Dermis blood vessel endothelial cell (primary cell): Measurements from ENCODE around the gene PNLIPRP2. TPM values are rescaled to one million over a fixed set of nuclear protein-coding genes. Genes with fewer than 3 reads are reported as not detected.

Experiments
- DNase-seq: peaks from one replicate; pipeline ENCODE4 v3.0.0; 2010
- total RNA-seq: library from RNA; depleted of rRNA; stranded (reverse); fragments of >200 nt; gene quantifications from 2 replicates; pipeline ENCODE4 v1.2.3, GENCODE V29; 2014

PNLIPRP2 gene
- total RNA-seq, 1 donor from 2014 or later, result not detected

DNA sequence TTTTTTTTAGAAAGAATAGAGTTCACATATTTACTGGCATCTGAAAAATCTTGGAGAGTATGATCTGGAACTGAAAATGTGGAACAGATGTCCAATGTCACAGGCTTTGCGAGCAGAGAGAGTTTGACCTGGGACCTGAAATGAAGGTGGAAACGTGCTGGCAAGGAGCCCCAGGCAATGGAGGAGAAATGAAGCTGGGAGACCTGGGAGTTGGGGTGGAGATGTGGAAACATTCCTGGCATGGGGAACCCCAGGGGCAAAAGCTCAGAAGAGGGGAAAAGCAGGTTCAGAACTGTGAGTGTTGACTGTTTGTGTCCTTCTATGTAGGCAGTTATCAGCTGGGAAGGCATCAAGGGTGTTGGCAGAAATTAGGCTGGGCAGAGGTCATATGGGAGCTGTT is 7.3 kb upstream of the PNLIPRP2 start:
- DNase-seq, result no peak

DNA sequence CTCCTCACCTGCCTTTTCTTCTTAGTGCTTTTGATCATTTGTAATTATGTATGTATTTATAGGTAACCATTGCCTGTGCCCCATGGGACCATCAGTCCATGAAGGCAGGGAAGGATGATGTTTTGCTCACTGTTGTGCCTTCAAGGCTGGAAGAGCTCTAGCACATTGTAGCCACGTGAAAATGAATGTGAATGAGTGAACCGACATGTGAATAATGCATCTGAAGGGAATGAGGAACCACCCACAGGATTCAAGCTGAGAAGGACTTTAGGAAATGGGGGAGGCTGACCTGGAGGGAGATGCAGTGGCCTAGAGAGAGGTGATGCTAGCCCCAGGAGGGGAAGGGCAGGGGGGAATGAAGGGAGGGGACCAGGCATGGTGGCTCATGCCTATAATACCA is 6.0 kb upstream of the PNLIPRP2 start:
- no peak for DNase-seq

DNA sequence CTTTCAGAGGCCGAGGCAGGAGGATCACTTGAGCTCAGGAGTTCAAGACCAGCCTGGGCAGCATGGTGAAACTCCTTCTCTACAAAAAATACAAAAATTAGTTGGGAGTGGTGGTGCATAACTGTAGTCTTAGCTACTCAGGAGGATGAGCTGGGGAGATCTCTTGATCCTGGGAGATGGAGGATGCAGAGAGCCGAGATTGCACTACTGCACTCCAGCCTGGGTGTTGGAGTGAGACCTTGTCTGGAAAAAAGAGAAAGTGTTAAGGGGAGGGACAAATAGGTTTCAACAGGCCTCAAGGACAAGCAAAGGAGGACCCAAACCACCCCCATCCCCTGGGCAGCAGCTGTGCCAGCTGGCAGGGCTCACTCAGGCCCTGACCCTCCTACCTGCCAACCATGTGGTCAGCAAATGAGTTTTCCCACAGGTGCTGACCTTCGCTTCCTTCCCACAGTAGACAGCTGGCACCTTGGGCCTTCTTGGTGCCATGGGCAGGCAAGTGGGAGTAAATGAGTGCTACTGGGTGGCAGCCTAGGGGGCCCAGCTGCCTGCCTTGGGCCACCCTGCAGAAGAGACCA is 5.5 kb upstream of the PNLIPRP2 start:
- no peak for DNase-seq

DNA sequence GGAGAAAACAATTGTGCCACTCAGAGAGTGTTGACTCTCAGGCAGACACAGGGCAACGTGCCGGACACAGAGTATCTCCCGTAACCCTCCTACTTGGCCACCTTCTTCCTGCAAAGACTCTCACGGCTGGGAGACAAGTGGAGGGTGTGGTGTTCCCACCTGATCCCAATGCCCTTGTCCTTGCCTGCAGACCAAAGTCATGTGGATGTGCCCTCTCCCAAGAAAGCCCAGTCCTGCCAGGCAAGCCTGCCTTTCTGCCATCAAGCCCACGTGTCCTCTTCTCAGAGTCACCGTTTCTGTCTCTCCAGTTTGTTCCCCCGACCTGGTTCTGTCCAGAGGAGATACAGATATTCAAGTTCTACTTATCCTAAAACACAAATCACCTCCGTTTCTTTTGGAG is 723 bp downstream of the PNLIPRP2 start:
- DNase-seq, result no peak

DNA sequence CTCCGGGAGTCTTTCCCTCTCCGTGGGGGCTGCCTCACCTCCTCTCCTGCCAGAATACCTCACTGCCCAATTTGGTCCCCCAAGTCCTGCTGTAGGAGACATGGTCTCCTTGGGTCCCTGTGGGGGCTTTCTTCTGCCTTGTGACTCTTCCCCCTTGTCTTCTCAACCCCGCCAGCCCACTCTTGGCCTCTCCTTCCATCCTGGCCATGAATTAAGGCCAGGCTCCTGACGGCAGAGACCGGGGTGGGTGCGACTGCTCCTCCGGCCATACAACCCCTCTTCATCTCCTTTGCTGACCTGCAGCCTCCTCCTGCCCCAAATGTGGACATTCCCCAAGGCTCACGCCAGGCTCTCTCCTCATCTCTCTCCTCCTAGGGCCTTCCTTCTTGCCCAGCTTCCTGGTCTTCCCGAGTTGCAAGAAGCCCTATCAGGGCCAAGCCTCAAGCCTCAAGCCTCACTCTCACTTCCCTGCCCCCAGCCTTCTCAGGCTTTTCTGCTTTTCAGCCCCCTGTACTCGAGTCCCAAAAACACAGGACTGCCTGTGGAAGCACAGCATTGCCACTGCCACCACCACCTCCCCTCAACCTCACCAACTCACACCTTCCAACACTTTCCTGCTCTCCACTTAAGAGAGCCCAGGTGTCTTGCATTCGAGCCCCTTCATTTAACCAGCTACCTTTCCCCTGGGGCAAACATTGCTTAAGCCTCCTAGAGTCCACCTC is 1.3 kb downstream of the PNLIPRP2 start:
- no peak for DNase-seq

DNA sequence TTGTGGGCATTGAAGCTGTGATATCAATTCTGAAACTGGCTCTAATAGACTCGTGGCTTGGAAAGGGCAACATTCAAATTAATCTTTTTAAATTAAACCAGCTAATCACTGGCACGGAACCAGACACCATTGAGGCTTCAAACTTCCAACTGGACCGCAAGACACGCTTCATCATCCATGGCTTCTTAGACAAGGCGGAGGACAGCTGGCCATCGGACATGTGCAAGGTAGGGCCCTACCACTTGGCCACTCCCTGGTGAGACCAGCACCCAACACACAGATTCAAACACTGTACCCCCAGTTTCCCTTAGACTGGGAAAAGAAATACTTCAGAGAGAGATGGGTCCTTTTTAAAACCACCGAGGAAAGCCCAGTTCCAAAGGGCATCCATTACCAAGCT is 5.1 kb downstream of the PNLIPRP2 start:
- no peak for DNase-seq

DNA sequence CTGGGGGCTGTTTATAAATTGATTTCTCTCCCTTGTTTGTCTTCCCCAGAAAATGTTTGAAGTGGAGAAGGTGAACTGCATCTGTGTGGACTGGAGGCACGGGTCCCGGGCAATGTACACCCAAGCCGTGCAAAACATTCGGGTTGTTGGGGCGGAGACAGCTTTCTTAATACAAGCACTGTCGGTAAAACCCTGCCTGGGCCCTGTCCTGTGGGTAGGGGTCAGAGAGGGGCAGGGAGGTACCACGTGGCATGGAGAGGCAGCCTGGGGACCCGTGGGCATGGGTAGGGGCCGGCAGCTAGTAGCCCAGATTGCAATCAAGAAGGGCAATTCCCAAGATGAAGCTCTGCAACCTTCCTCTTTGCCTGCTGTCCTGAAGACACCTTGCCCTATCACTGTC is 6.1 kb downstream of the PNLIPRP2 start:
- DNase-seq, result no peak

DNA sequence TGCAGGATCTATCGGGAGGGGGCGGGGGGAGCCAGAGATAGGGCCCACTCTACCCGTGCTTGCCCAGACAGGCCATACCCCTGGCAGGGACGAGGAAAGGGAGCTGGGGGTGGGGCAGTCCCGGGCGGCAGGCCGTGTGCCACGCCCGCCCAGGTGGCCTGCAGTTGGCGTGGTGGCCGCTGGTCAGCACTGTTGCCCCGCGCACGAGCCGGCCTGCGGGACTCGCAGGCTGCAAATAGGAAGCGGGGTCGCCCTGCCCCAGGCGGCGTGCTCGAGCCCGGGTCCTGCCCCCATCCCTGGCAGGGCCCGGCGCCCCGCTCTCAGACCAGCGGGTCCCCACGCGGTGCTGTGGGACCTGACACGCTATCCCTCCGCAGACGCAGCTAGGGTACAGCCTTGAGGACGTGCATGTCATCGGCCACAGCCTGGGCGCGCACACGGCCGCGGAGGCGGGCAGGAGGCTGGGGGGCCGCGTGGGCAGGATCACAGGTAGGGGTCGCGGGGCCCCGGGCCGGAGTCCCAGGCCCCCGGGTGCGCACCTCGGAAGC is 6.7 kb downstream of the PNLIPRP2 start:
- no peak for DNase-seq

DNA sequence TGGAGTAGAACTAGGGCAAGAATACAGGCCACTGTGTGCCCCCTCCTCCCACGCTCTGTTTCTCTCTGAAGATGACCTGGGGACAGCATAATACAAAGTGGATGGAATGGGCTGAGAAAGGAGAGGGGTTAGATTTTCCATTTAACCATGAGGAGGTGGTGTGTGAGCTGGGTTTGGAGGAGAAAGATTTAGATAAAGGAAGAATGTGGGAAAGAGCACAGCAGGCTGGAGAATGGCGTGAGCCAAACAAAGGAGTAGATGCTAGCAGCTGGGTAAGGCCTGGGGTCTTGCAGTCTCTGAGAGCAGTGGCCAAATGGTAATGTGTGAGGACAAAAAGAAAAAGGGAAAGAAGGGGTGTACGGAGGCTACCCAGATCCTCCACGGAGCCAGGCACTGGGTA is 8.6 kb downstream of the PNLIPRP2 start:
- no peak for DNase-seq

DNA sequence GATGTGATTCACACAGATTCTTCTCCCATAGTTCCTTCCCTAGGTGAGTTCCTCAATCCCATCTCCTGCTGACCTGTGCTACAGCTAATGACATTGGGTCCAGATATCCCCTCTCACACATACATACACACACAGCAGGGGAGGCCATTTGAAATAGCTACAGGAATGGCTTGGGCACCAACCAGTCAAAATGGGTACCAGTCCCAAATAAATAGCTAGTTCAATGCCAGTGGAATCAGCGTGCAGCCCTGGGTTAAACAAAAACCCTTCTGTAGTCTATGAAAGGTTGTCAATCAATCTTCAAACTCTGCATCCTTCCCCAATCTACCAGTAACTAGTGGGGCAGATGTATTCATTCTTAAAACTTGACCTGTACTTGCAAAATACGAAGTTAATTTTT is 9.3 kb downstream of the PNLIPRP2 start:
- no peak for DNase-seq

DNA sequence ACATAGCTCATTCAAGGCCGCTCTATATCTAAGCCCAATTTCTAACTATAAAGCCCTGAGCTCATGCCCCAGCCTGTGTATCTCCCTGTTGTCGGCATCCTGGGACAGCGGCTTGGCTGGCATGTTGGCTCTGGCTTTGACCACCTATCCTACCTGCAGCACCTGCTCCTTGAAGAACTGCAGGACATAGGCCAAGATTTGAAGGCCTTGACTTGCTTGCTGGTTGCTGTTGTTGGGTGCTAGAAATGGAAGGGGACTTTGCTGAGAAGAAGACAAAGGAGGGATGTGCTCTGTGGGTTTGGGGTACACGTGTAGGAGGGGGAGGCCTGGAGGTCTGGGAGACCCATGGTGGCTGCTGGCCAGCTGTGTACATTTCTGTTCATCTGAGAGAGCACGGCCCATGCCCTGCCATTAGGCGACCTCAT is 11.1 kb downstream of the PNLIPRP2 start:
- no peak for DNase-seq

DNA sequence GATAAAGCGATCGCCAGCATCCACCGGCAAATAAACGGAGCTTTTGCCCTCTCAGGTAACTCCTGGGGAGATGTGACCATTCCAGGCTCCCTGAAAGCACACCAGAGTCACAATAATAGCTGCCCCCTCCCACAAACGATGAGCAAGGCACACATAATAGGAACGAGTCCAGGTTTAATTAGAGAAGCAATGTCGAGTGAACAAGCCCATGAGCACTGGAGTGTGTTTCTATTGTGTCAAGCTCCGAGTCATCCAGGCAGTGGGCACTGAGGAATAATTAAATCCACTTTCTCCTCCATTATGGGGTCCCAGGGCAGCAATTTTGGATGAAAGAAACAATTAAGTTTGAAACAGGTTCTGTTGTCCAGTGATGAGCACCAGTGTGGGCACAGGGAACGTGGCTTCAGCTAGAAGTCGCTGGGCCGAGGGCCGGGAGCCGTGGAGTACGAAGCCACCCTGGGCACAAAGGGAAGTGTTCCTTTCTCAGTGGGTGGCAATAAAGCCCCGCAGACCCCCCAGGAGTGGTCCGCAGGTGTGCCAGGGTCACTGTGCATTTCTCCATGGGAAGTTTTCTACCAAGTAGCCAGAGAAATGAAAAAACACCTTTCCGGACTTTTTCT is 12.0 kb downstream of the PNLIPRP2 start:
- DNase-seq, result no peak

DNA sequence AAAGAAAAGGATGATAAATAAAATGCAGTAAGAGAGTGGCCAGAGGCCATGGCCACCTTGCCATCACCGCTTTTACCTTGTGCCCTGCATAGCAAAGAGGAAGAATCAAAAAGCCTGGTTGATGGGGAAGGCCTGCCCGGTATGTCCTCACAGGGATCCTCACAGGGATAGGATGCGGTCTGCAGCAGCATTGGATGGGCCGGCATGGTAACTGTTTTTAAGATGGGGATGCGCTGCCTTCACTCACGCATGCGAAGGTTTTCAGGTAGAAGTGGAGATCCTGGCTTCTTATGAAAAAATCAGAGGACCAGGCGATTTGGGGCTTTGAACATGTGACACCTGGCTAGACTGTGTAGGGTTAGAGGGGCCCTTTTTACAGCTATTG is 12.5 kb downstream of the PNLIPRP2 start:
- no peak for DNase-seq

DNA sequence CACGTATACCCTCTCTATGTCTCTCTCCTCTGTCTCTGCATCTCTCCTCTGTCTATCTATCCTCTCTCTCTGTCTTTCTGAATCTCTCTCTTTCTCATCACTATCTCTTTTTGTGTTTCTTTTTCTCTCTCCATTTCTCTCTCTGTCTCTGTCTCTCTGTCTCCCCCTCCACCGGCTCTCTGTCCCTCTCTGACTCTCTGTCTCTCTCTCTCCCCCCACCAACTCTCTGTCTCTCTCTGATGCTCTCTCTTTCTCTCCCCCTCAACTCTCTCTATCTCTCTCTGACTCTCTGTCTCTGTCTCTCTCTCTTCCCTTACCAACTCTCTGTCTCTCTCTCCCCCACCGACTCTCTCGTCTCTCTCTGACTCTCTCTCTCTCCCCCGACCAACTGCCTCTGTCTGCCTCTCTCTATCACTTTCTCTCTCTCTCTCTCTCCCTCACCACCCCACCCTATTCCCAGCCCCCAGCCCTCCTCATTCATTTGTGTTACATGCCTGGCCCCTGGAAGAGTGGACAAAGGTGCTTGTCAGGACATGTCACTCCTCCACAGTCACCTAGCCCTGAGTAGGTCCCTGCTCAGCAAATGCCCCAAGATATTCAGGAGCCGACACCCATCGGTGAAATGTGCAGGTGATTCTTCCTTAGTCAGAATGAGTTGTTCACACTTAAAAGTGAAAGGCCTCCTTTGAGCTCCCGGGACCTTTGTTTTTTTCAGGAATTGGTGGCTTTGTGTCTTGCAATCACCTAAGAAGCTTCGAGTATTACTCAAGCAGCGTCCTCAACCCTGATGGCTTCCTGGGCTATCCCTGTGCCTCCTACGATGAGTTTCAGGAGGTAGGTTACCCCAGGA is 13.6 kb downstream of the PNLIPRP2 start:
- no peak for DNase-seq

DNA sequence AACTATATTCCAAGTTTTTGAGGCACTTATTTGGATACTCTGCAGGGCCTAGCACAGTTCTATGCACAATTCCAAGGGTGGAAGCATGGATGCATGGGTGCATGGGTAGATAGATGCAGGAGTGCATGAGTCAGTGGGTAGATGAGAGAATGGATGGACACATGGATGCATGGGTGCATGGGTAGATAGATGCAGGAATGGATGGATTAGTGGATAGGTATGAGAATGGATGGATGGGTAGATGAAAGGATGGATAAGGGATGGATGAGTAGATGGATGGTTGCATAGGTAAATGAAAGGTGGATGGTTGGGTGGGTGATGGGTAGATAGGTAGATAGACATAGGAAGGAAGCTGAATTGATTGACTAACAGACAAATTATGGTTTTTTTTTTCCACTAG is 15.6 kb downstream of the PNLIPRP2 start:
- no peak for DNase-seq

DNA sequence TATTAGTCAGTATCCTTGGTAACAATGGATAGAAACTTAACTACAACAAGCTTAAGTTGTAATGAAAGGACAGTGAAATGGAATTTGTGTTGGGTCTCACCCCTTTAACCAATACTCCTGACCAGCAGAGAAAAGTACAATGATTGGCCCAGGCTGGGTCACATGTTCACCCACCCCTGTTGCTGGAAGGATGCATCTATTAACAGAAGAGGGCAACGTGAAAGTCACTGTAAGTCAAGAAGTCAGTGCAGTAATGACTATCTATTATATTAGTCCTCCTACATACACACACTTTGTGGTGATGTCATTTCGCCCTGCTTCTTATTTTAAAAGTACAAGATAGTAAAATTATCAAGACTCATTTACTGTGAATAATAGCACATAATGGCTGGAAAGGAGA is 16.2 kb downstream of the PNLIPRP2 start:
- DNase-seq, result no peak

DNA sequence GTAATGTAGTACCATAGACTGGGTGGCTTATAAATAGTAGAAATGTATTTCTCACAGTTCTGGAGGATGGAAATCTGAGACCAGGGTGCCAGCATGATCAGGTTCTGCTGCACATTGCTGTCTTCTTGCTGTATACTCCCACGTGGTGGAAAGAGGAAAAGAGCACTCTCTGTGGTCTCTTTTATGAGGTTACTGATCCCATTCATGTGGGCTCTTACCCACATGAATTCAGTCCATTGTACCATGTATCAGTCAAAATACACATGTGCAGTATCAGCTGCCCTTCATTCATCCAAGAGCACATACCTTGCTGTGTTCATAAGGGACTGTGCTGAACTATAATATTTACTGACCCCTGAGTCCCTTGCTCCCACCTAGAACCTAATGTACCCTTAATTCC is 17.1 kb downstream of the PNLIPRP2 start:
- no peak for DNase-seq

DNA sequence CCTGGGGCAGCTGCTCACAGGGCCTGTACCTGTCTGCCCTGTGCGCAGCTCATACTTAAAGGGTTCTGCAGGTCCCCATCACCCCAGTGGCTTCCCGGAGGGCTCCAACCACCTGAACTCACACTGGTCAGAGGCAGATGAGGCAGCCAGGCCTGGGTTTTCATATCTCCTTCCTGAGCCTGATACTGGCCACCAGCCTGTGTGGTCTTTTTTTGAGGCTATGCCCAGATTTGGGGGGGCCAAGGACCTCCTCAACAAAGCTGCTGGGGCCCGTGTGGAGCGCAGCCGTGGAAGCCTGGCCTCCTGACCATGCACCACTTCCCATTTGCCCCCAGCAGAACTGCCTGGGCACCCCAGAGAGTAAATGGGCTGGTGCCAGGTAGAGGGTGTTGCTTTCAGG is 25.7 kb downstream of the PNLIPRP2 start:
- DNase-seq, result no peak

DNA sequence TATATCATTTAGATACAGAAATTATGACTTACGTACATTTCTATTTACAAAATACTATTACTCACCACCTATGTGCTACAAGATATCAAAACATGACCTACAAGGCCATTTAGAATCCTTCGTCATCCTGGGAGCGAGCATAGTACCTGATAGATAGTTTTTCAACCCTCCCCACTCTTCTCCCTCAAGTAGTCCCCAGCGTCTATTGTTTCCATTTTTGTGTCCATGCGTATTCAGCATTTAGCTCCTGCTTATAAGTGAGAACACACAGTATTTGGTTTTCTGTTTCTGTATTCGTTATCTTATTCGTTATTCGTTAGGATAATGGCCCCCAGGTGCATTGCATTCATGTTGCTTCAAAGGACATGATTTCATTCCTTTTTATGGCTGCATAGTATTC is 28.1 kb downstream of the PNLIPRP2 start:
- no peak for DNase-seq

DNA sequence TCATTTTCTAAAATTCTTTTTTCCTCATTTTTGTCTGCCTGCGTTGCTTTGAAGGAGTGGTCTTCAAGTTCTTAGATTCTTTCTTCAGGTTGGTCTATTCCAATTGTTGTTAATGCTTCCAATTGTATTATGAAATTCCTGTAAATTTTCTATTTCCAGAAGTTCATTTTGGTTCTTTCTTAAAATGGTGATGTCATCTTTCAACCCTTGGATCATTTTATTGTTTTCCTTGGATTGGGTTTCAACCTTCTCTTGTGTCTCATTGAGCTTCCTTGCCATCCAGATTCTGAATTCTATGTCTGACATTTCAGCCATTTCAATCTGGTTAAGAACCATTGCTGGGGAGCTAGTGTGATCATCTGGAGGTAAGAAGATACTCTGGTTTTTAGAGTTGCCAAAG is 33.1 kb downstream of the PNLIPRP2 start:
- no peak for DNase-seq

DNA sequence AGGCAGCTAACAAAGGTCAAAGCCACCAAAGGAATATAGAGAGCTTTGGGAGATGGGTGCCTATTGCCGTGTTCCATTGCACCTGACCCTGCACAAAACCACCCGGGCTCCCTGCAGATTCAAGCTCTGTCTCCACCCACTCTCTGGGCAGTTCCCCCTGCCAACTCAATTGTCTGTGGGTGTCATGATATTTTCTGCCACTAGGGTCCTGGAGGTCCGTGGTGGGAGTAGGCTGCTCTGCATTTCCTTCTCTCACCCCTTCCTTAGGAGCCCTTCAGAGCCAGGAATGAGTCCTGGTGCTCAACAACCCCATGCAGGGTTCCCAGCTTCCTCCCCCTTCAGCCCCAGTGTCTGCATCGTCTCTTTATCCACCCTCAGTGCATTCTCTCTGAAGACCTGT is 34.1 kb downstream of the PNLIPRP2 start:
- no peak for DNase-seq

DNA sequence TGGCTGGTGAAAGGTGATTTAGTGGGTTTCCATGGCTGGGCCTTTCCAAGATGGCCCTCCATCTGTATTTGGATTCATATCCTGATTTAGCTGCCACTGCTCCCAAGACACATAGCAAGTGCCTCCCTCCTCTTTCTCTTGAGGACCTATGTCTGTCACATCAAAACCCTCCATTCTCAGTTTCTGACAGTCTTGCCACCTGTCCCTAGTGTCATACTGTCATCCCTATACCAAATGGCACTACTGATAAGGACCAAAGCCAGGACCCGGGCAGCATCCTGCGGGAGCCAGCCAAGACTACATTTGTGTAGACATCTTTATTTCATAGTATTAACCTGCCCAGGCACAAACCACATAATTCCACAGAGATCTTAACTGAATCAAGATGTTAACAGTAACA is 34.8 kb downstream of the PNLIPRP2 start:
- no peak for DNase-seq

DNA sequence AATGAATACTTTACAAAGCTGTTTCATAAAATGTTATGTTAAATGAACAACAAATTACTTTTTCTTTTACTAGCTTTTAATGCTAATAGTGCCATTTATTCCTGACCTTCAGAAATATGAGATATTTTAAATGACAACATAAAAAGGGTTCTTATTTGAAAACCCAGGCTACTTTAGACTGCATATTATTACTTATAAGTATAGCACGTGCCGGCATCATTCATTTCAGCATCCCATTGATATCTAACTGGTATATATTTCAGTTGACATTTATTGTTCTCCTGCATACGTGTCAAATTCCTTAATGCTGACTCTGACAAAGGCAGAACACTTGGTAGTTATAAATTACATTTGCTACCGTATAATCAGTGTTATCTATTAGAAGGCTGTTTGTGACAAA is 35.3 kb downstream of the PNLIPRP2 start:
- no peak for DNase-seq
